Choroid plexus epithelial cell (primary cell): Measurements from ENCODE around the gene NKAIN4.

ENCODE experiments used
- DNase-seq: peaks from one replicate; pipeline ENCODE4 v3.0.0-alpha.2; 2010; ENCODE audit warnings: low read depth
- H3K4me3 ChIP-seq: 2 replicates; pipeline ENCODE4 v1.5.1; 2011; ENCODE audit warnings: low read depth, mild to moderate bottlenecking, control low read depth, low read length, moderate library complexity
- TF ChIP-seq, protein P1 (sequence below): conservative IDR thresholded peaks from 2 replicates; pipeline ENCODE4 v1.5.1; 2011; ENCODE audit warnings: low read depth, mild to moderate bottlenecking, control low read depth, inconsistent platforms, low read length, moderate library complexity

The NKAIN4 gene

DNA sequence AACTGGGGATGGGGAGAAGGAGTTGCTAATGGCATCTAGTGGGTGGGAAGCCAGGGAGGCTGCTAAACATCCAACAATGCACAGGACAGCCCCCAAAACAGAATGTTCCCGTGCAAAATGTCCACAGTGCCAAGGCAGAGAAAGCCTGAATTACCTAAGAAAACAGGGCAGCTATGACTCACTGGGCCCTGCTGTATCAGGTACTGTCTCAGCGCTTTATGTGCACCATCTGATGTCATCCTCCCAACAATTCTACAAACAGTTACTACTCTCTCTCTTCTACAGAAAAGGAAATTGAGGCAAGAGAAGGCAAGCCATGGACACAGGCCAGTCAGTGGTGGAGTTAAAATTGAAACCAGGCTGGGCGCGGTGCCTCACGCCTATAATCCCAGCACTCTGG lies 41.5 kb downstream of the NKAIN4 start:
- no peak overlapping the region for H3K4me3 ChIP-seq

DNA sequence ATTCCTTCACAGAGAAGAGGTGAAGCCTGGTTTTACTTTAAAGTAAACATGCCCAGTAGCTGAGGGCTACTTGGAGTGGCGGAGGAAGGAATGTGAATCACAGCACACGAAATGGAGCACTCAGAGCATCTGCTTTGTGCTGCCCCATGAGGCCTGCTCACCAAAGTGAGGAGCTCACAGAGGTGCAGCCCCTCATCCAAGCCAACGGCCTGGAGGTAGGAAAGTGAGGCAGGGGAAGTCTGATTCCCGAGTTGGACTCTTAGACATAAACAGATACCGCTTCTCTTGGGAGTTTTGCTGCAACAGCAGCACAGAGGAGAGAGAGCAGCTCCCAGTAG lies 41.9 kb downstream of the NKAIN4 start:
- no peak overlapping the region for H3K4me3 ChIP-seq
- no peak for DNase-seq
- TF ChIP-seq, protein P1, sequence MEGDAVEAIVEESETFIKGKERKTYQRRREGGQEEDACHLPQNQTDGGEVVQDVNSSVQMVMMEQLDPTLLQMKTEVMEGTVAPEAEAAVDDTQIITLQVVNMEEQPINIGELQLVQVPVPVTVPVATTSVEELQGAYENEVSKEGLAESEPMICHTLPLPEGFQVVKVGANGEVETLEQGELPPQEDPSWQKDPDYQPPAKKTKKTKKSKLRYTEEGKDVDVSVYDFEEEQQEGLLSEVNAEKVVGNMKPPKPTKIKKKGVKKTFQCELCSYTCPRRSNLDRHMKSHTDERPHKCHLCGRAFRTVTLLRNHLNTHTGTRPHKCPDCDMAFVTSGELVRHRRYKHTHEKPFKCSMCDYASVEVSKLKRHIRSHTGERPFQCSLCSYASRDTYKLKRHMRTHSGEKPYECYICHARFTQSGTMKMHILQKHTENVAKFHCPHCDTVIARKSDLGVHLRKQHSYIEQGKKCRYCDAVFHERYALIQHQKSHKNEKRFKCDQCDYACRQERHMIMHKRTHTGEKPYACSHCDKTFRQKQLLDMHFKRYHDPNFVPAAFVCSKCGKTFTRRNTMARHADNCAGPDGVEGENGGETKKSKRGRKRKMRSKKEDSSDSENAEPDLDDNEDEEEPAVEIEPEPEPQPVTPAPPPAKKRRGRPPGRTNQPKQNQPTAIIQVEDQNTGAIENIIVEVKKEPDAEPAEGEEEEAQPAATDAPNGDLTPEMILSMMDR, result no peak

More for the DNA sequence above, 41.5 kb downstream of the NKAIN4 start:
- TF ChIP-seq, protein P1, result no peak
- DNase-seq, result peak; percentile 28

DNA sequence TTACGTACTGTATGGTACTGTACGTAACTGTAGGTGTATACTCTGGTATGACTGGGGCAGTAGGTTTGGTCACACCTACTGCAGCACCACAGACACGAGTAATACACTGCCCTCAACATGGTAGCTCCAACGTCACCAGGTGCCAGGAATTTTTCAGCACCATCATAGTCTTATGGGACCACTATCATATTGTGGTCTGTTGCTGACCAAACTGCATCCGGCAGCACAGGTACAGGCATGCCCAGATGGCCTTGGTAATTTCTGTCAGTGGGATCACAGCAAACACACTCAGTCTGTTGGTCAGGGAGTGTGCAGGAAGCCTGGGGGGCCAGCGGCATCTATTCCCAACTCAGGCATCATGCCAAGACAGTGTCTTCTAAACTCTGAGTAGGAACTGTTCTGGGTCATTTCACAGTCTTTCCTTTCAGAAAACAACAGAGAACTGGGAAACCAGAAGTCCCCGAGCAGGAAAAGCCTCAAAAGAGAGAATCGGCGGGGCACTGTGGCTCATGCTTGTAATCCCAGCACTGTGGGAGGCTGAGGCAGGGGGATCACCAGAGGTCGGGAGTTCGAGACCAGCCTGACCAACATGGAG lies 44.2 kb downstream of the NKAIN4 start:
- no peak for DNase-seq
- H3K4me3 ChIP-seq, result no peak overlapping the region
- TF ChIP-seq, protein P1, result no peak

DNA sequence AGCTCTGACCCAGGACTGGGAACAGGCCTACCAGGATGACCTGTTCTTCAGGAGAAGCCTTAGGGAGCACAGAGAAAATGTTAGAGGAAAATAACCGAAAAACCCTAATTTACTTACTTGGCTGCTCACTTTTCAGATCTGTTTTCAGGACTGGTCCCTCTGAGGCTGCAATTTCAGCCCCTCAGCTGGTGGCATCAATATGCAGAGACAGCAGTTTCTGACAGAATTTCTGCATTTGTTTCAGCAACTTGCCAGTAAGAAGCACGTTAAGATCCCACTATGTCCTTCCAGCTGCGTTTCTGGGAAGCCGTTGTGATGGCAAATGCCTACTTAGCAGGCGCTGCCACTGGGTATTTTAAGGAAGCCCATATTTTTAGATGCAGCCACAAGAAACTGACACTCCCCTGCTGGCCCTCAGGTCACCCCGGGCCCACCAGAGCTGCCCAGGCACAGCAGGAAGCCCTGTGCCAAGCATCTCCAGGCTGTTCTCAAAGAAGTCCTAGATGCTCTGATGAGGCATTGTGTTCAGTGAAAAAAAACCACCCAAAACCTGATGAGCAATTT lies 45.8 kb downstream of the NKAIN4 start:
- TF ChIP-seq, protein P1, result no peak
- DNase-seq, result no peak
- no peak overlapping the region for H3K4me3 ChIP-seq

DNA sequence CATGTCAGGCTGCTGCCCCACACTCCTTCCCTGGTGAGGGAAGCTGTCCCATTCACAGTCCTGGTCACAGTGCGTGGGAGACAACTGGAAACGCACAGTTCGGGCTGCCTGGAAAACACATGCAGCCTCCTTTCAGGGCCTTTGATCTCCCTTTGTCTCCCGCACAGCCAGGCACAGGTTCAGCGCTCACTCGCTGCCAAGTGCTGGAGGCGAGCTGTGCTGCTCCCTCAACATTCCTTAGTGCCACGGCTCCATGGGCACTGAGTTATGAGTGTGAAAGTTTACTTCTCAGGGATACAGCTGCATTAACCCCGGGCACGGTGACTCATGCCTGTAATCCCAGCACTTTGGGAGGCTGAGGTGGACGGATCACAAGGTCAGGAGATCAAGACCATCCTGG lies 47.4 kb downstream of the NKAIN4 start:
- TF ChIP-seq, protein P1, result no peak
- H3K4me3 ChIP-seq, result no peak overlapping the region
- DNase-seq, result no peak

DNA sequence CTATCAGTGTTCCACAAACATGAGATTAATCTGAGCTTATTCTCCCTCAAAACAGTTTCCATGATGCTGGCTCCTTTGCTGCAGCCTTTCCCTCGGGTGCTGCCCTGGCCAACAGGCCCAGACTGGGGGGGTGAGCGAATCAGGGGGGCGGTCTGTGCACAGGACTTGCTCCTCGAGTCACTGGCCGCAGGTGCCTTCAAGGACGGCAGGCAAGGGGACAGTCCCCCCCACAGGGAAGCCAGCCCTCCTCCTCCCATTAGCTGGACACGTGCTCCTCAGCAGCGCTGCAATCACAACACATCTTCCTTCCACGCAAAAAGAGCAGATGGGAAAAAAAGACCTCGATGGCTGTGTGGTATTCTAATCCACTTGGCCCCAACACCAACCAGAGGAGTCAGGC lies 48.4 kb downstream of the NKAIN4 start:
- TF ChIP-seq, protein P1, result no peak
- H3K4me3 ChIP-seq, result no peak overlapping the region
- DNase-seq, result no peak

DNA sequence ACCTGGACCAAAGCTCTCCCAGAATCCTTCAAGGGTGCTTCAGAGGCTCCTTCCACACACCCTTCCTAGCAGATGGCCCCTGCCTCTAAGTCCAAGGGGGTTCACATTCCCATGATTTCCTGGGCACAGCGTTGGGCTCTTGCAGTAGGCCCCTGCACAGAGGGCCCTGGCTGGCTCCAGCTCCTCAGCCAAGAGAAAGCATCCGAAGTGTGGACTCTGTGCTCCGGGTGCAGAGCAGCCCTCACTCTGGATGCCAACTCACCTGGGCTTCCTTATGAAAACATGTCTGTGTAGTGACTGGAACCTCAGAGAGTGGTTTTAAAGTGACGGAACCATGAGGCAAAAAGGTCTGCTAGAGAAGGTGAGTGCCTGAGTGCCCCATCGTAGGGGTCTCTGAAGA lies 49.9 kb downstream of the NKAIN4 start:
- TF ChIP-seq, protein P1, result no peak
- no peak overlapping the region for H3K4me3 ChIP-seq
- DNase-seq, result no peak
